B cell (primary cell): ENCODE results near the gene TRAPPC12.

ENCODE experiments used
- CTCF ChIP-seq: fragments of 200-600 bp; IDR thresholded peaks from one replicate; pipeline ENCODE4 v1.8.0; 2022; ENCODE audit warnings: antibody characterized with exemption, mild to moderate bottlenecking
- EZH2 ChIP-seq: IDR thresholded peaks from 2 replicates; pipeline ENCODE4 v1.6.1; 2012; ENCODE audit warnings: borderline replicate concordance, low read depth, mild to moderate bottlenecking, moderate library complexity, low read length; ENCODE audit not compliant: insufficient read depth, poor library complexity, severe bottlenecking

- TF ChIP-seq CTCF = no peak
- no peak for TF ChIP-seq EZH2
These were observed 115.6 kb downstream of the TRAPPC12 start for GRCh38 chr2:3494984-3495666.
